GM23338 (cell line): ENCODE measurements around the gene PIMREG. TPM values are rescaled to one million over a fixed set of nuclear protein-coding genes. Genes with fewer than 3 reads are reported as not detected.
A peak's percentile ranks its signal among the peaks of the same experiment; 100 is the strongest.

Source experiments
- ATAC-seq: fragments of 200-7000 bp; cut with Tn5 transposase; 3 replicates; pipeline ENCODE4 v1.9.1; 2020
- DNase-seq: peaks from one replicate; pipeline ENCODE4 v3.0.0-alpha.2; 2015; ENCODE audit warnings: low spot score
- H2AFZ ChIP-seq: fragments of 200-600 bp; sonication (generic); 2 replicates; pipeline ENCODE4 v1.8.0; 2016; ENCODE audit warnings: antibody characterized with exemption, mild to moderate bottlenecking, moderate library complexity
- H3F3A ChIP-seq: fragments of 200-600 bp; sonication (generic); replicated peaks from 2 replicates; pipeline ENCODE4 v1.8.0; 2017; ENCODE audit warnings: antibody characterized with exemption, mixed run types, low read depth
- H3K27ac ChIP-seq: fragments of 200-600 bp; sonication (generic); 2 replicates; pipeline ENCODE4 v1.6.1; 2016; ENCODE audit warnings: low read depth
- H3K27me3 ChIP-seq: fragments of 200-600 bp; sonication (generic); 2 replicates; pipeline ENCODE4 v1.8.0; 2016; ENCODE audit warnings: mild to moderate bottlenecking, mixed run types, moderate library complexity; ENCODE audit not compliant: insufficient read depth
- H3K36me3 ChIP-seq: fragments of 200-600 bp; sonication (generic); 2 replicates; pipeline ENCODE4 v1.8.0; 2016; ENCODE audit warnings: mild to moderate bottlenecking; ENCODE audit not compliant: insufficient read depth
- H3K4me1 ChIP-seq: fragments of 200-600 bp; sonication (generic); 2 replicates; pipeline ENCODE4 v1.8.0; 2016; ENCODE audit warnings: mild to moderate bottlenecking, moderate library complexity; ENCODE audit not compliant: insufficient read depth
- H3K4me2 ChIP-seq: fragments of 200-600 bp; sonication (generic); 2 replicates; pipeline ENCODE4 v1.7.1; 2017; ENCODE audit warnings: mixed run types
- H3K4me3 ChIP-seq: fragments of 200-600 bp; sonication (generic); 2 replicates; pipeline ENCODE4 v1.6.1; 2016; ENCODE audit warnings: mixed run types
- H3K79me2 ChIP-seq: fragments of 200-600 bp; sonication (generic); replicated peaks from 2 replicates; pipeline ENCODE4 v1.8.0; 2017; ENCODE audit warnings: mild to moderate bottlenecking; ENCODE audit not compliant: insufficient read depth
- H3K9me2 ChIP-seq: fragments of 200-600 bp; sonication (generic); 2 replicates; pipeline ENCODE4 v1.8.0; 2017; ENCODE audit not compliant: insufficient read depth
- H4K20me1 ChIP-seq: fragments of 200-600 bp; sonication (generic); replicated peaks from 2 replicates; pipeline ENCODE4 v1.8.0; 2017; ENCODE audit warnings: mild to moderate bottlenecking; ENCODE audit not compliant: insufficient read depth
- H3K27ac Mint-ChIP-seq: 2 replicates; pipeline ENCODE4 v1.8.0; 2020; ENCODE audit warnings: inconsistent platforms, mild to moderate bottlenecking, moderate library complexity, mixed read lengths
- H3K27me3 Mint-ChIP-seq: 3 replicates; pipeline ENCODE4 v1.8.0; 2022; ENCODE audit warnings: low read depth, mild to moderate bottlenecking, moderate library complexity, mixed read lengths, inconsistent platforms; ENCODE audit not compliant: insufficient read depth, poor library complexity
- H3K36me3 Mint-ChIP-seq: 3 replicates; pipeline ENCODE4 v1.8.0; 2021; ENCODE audit warnings: low read depth, mild to moderate bottlenecking, inconsistent platforms, moderate library complexity, mixed read lengths
- H3K4me1 Mint-ChIP-seq: 3 replicates; pipeline ENCODE4 v1.8.0; 2020; ENCODE audit warnings: mild to moderate bottlenecking, inconsistent platforms, mixed read lengths
- H3K4me3 Mint-ChIP-seq: 3 replicates; pipeline ENCODE4 v1.8.0; 2021; ENCODE audit warnings: moderate library complexity, mild to moderate bottlenecking, inconsistent platforms, mixed read lengths
- H3K9me3 Mint-ChIP-seq: 3 replicates; pipeline ENCODE4 v1.8.0; 2020; ENCODE audit warnings: moderate library complexity, mild to moderate bottlenecking, inconsistent platforms, mixed read lengths
- CREB1 ChIP-seq: fragments of 250-450 bp; sonication (Bioruptor Pico); IDR thresholded peaks from 2 replicates; pipeline ENCODE4 v1.5.0; 2020; ENCODE audit warnings: low read depth, mild to moderate bottlenecking, moderate library complexity
- EZH2 ChIP-seq: fragments of 200-600 bp; sonication (generic); IDR thresholded peaks from one replicate; pipeline ENCODE4 v1.8.0; 2017; ENCODE audit warnings: antibody characterized with exemption, mild to moderate bottlenecking, low read depth; ENCODE audit not compliant: unreplicated experiment
- EZH2phosphoT487 ChIP-seq: fragments of 200-600 bp; sonication (generic); IDR thresholded peaks from one replicate; pipeline ENCODE4 v1.8.1; 2018; ENCODE audit warnings: antibody characterized with exemption; ENCODE audit not compliant: unreplicated experiment
- JUNB ChIP-seq: IDR thresholded peaks from one replicate; pipeline ENCODE4 v1.6.1; 2016; ENCODE audit warnings: antibody characterized with exemption; ENCODE audit not compliant: unreplicated experiment
- NANOG ChIP-seq: IDR thresholded peaks from 2 replicates; pipeline ENCODE4 v1.6.1; 2016; ENCODE audit warnings: antibody characterized with exemption, borderline replicate concordance
- POLR2AphosphoS5 ChIP-seq: IDR thresholded peaks from 2 replicates; pipeline ENCODE4 v1.6.1; 2016; ENCODE audit warnings: antibody characterized with exemption, low read depth
- STAT1 ChIP-seq: IDR thresholded peaks from one replicate; pipeline ENCODE4 v1.6.1; 2016; ENCODE audit warnings: antibody characterized with exemption; ENCODE audit not compliant: unreplicated experiment
- ZNF114 ChIP-seq: fragments of 250-450 bp; sonication (Bioruptor Pico); IDR thresholded peaks from 2 replicates; pipeline ENCODE4 v1.5.0; 2020; ENCODE audit warnings: mild to moderate bottlenecking, moderate library complexity
- ZNF331 ChIP-seq: fragments of 250-450 bp; sonication (Bioruptor Pico); IDR thresholded peaks from 2 replicates; pipeline ENCODE4 v1.5.0; 2020; ENCODE audit warnings: low read depth, mild to moderate bottlenecking, moderate library complexity
- polyA plus RNA-seq: library from polyadenylated mRNA; unstranded; fragments of >200 nt; fragmentation: Nextera tagmentation; extraction: Ambion mirVana; gene quantifications from 2 replicates; pipeline ENCODE4 v1.2.1, GENCODE V29; 2016
- total RNA-seq: library from RNA; depleted of rRNA; stranded (reverse); fragments of >200 nt; shearing (Covaris generic); gene quantifications from 2 replicates; pipeline ENCODE4 v1.2.3, GENCODE V29; 2014
- TF ChIP-seq, protein P1 (sequence below): IDR thresholded peaks from 2 replicates; pipeline ENCODE4 v1.6.1; 2016; ENCODE audit warnings: antibody characterized with exemption
- TF ChIP-seq, protein P2 (sequence below), 2 experiments: fragments of 200-600 bp in 1 of 2; sonication (generic) in 1 of 2; conservative IDR thresholded peaks; 2 replicates each; pipeline versions ENCODE4 v1.5.1 to v1.6.1; 2016 to 2017; ENCODE audit warnings: antibody characterized with exemption in 2 of 2, low read depth in 2 of 2, mild to moderate bottlenecking in 2 of 2, moderate library complexity in 1 of 2
- TF ChIP-seq, protein P3 (sequence below): IDR thresholded peaks from one replicate; pipeline ENCODE4 v1.6.1; 2018; ENCODE audit warnings: antibody characterized with exemption; ENCODE audit not compliant: unreplicated experiment
- TF ChIP-seq, protein P4 (sequence below): fragments of 250-450 bp; sonication (Bioruptor Pico); IDR thresholded peaks from 2 replicates; pipeline ENCODE4 v1.5.0; 2020; ENCODE audit warnings: mild to moderate bottlenecking, moderate library complexity

Gene PIMREG
- total and polyA plus RNA-seq, 2 experiments from 2014 or later: 87.8 to 144 TPM

DNA sequence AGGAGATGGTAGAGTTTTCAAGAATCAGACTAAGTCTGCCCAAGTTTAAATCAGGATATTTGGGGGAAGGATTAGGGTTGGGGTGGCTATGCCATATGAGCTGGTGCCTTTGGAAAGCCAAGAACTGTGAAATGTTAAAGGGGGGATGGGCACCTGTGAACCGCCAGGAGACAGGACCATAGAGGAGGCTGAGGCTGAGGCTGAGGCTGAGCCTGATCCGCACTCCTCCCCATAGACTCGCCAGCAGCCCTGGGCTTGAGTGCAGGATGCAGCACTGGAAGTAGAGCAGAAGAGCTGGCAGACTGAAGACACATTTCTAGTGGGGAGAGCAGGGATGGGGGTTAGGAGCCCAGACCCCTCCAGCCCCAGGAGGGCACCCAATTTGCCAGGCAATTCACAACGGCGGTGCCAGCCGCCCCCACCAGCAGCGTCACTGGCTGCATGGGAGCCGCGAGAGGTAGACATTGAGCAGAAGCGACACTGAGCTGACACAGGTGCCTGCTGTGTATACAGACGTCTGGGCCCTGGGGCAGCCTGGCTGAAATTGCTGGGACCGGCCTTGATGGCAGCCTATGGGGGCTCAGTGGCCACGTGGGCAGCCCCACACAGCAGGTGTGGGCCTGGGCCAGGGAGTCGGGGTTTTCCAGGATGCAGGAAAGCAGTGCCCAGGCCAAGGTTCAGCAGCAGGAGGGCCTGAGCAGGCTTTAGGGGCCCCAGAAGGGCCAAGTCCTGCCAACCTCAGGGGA is 9.2 kb downstream of the PIMREG start:
- Mint-ChIP-seq H3K27ac (peak overlapping the region; percentile 2; the same call in 1 of the 2 replicates), H3K4me3 (peak overlapping the region; percentile 35; the same call in 2 of the 3 replicates), H3K27me3 (peaks cover 29% of the 10 kb centered on the region), H3K36me3 (peaks cover 29% of the 10 kb centered on the region), H3K4me1 (peaks cover 70% of the 10 kb centered on the region), H3K9me3 (no peaks in the 10 kb centered on the region)
- H3F3A ChIP-seq: 0 out of 2 replicates have a peak, but pooled peaks cover 15% of the 10 kb centered on the region
- DNase-seq: no peak
- H3K79me2 ChIP-seq: no peaks in the 10 kb centered on the region
- no peak overlapping the region for H2AFZ ChIP-seq
- H3K9me2 ChIP-seq: no peaks in the 10 kb centered on the region
- H3K27ac ChIP-seq: peak overlapping the region; percentile 76; the same call in 1 of the 2 replicates
- H3K36me3 ChIP-seq: peaks cover 9% of the 10 kb centered on the region
- no peak overlapping the region for H3K4me3 ChIP-seq
- TF ChIP-seq, protein P1, sequence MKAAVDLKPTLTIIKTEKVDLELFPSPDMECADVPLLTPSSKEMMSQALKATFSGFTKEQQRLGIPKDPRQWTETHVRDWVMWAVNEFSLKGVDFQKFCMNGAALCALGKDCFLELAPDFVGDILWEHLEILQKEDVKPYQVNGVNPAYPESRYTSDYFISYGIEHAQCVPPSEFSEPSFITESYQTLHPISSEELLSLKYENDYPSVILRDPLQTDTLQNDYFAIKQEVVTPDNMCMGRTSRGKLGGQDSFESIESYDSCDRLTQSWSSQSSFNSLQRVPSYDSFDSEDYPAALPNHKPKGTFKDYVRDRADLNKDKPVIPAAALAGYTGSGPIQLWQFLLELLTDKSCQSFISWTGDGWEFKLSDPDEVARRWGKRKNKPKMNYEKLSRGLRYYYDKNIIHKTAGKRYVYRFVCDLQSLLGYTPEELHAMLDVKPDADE: no peak
- TF ChIP-seq, protein P2, sequence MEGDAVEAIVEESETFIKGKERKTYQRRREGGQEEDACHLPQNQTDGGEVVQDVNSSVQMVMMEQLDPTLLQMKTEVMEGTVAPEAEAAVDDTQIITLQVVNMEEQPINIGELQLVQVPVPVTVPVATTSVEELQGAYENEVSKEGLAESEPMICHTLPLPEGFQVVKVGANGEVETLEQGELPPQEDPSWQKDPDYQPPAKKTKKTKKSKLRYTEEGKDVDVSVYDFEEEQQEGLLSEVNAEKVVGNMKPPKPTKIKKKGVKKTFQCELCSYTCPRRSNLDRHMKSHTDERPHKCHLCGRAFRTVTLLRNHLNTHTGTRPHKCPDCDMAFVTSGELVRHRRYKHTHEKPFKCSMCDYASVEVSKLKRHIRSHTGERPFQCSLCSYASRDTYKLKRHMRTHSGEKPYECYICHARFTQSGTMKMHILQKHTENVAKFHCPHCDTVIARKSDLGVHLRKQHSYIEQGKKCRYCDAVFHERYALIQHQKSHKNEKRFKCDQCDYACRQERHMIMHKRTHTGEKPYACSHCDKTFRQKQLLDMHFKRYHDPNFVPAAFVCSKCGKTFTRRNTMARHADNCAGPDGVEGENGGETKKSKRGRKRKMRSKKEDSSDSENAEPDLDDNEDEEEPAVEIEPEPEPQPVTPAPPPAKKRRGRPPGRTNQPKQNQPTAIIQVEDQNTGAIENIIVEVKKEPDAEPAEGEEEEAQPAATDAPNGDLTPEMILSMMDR (conservative IDR thresholded peaks at IDR 0.05; ENCODE audit: low read depth in 2 of 2): no peak
- TF ChIP-seq ZNF114 (CRISPR knock-in tag) (no peak), NANOG (no peak), STAT1 (no peak), EZH2 (no peak), POLR2AphosphoS5 (no peak), CREB1 (CRISPR knock-in tag) (no peak), ZNF331 (CRISPR knock-in tag) (no peak), JUNB (no peak), EZH2phosphoT487 (no peak)
- TF ChIP-seq, protein P3, sequence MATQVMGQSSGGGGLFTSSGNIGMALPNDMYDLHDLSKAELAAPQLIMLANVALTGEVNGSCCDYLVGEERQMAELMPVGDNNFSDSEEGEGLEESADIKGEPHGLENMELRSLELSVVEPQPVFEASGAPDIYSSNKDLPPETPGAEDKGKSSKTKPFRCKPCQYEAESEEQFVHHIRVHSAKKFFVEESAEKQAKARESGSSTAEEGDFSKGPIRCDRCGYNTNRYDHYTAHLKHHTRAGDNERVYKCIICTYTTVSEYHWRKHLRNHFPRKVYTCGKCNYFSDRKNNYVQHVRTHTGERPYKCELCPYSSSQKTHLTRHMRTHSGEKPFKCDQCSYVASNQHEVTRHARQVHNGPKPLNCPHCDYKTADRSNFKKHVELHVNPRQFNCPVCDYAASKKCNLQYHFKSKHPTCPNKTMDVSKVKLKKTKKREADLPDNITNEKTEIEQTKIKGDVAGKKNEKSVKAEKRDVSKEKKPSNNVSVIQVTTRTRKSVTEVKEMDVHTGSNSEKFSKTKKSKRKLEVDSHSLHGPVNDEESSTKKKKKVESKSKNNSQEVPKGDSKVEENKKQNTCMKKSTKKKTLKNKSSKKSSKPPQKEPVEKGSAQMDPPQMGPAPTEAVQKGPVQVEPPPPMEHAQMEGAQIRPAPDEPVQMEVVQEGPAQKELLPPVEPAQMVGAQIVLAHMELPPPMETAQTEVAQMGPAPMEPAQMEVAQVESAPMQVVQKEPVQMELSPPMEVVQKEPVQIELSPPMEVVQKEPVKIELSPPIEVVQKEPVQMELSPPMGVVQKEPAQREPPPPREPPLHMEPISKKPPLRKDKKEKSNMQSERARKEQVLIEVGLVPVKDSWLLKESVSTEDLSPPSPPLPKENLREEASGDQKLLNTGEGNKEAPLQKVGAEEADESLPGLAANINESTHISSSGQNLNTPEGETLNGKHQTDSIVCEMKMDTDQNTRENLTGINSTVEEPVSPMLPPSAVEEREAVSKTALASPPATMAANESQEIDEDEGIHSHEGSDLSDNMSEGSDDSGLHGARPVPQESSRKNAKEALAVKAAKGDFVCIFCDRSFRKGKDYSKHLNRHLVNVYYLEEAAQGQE: no peak
- TF ChIP-seq, protein P4, sequence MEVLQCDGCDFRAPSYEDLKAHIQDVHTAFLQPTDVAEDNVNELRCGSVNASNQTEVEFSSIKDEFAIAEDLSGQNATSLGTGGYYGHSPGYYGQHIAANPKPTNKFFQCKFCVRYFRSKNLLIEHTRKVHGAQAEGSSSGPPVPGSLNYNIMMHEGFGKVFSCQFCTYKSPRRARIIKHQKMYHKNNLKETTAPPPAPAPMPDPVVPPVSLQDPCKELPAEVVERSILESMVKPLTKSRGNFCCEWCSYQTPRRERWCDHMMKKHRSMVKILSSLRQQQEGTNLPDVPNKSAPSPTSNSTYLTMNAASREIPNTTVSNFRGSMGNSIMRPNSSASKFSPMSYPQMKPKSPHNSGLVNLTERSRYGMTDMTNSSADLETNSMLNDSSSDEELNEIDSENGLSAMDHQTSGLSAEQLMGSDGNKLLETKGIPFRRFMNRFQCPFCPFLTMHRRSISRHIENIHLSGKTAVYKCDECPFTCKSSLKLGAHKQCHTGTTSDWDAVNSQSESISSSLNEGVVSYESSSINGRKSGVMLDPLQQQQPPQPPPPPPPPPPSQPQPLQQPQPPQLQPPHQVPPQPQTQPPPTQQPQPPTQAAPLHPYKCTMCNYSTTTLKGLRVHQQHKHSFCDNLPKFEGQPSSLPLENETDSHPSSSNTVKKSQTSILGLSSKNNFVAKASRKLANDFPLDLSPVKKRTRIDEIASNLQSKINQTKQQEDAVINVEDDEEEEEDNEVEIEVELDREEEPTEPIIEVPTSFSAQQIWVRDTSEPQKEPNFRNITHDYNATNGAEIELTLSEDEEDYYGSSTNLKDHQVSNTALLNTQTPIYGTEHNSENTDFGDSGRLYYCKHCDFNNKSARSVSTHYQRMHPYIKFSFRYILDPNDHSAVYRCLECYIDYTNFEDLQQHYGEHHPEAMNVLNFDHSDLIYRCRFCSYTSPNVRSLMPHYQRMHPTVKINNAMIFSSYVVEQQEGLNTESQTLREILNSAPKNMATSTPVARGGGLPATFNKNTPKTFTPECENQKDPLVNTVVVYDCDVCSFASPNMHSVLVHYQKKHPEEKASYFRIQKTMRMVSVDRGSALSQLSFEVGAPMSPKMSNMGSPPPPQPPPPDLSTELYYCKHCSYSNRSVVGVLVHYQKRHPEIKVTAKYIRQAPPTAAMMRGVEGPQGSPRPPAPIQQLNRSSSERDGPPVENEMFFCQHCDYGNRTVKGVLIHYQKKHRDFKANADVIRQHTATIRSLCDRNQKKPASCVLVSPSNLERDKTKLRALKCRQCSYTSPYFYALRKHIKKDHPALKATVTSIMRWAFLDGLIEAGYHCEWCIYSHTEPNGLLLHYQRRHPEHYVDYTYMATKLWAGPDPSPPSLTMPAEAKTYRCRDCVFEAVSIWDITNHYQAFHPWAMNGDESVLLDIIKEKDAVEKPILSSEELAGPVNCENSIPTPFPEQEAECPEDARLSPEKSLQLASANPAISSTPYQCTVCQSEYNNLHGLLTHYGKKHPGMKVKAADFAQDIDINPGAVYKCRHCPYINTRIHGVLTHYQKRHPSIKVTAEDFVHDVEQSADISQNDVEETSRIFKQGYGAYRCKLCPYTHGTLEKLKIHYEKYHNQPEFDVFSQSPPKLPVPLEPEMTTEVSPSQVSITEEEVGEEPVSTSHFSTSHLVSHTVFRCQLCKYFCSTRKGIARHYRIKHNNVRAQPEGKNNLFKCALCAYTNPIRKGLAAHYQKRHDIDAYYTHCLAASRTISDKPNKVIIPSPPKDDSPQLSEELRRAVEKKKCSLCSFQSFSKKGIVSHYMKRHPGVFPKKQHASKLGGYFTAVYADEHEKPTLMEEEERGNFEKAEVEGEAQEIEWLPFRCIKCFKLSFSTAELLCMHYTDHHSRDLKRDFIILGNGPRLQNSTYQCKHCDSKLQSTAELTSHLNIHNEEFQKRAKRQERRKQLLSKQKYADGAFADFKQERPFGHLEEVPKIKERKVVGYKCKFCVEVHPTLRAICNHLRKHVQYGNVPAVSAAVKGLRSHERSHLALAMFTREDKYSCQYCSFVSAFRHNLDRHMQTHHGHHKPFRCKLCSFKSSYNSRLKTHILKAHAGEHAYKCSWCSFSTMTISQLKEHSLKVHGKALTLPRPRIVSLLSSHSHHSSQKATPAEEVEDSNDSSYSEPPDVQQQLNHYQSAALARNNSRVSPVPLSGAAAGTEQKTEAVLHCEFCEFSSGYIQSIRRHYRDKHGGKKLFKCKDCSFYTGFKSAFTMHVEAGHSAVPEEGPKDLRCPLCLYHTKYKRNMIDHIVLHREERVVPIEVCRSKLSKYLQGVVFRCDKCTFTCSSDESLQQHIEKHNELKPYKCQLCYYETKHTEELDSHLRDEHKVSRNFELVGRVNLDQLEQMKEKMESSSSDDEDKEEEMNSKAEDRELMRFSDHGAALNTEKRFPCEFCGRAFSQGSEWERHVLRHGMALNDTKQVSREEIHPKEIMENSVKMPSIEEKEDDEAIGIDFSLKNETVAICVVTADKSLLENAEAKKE (CRISPR knock-in tag): no peak
- peaks cover 33% of the 10 kb centered on the region for H3K4me1 ChIP-seq
- ATAC-seq: no peak
- peaks cover 9% of the 10 kb centered on the region; the same call in 1 of the 2 replicates for H4K20me1 ChIP-seq
- peak overlapping the region; percentile 99; the same call in 1 of the 2 replicates for H3K4me2 ChIP-seq
- no peaks in the 10 kb centered on the region for H3K27me3 ChIP-seq
